Hepatocyte (in vitro differentiated cells): ENCODE measurements around the gene KLHL21.

Experiments used
- CTCF ChIP-seq: fragments of 200-600 bp; sonication (generic); IDR thresholded peaks from 2 replicates; pipeline ENCODE4 v1.5.1; 2016; ENCODE audit warnings: antibody characterized with exemption, mild to moderate bottlenecking; ENCODE audit not compliant: poor library complexity
- EZH2 ChIP-seq: fragments of 200-600 bp; sonication (generic); IDR thresholded peaks from 2 replicates; pipeline ENCODE4 v1.6.1; 2016; ENCODE audit warnings: antibody characterized with exemption, mild to moderate bottlenecking, borderline replicate concordance
- EZH2phosphoT487 ChIP-seq: fragments of 200-600 bp; sonication (generic); IDR thresholded peaks from one replicate; pipeline ENCODE4 v1.6.1; 2018; ENCODE audit warnings: antibody characterized with exemption, mild to moderate bottlenecking, low read depth, moderate library complexity; ENCODE audit not compliant: unreplicated experiment, severe bottlenecking

GRCh38 chr1:6592441-6592840 lies 10.2 kb downstream of the KLHL21 start:
- no peak for TF ChIP-seq CTCF
- TF ChIP-seq EZH2phosphoT487, result no peak
- TF ChIP-seq EZH2, result no peak
